Hepatocyte (in vitro differentiated cells): ENCODE data around the gene SLC9A4. TPM values are rescaled to one million over a fixed set of nuclear protein-coding genes. Genes with fewer than 3 reads are reported as not detected.

Source experiments
- DNase-seq: peaks from one replicate; pipeline ENCODE4 v3.0.0-alpha.2; 2016; ENCODE audit warnings: low spot score
- H2AFZ ChIP-seq: fragments of 200-600 bp; sonication (generic); 2 replicates; pipeline ENCODE4 v1.6.0; 2016; ENCODE audit warnings: antibody characterized with exemption, mild to moderate bottlenecking
- H3K27ac ChIP-seq: fragments of 200-600 bp; sonication (generic); 2 replicates; pipeline ENCODE4 v1.5.1; 2016; ENCODE audit warnings: mild to moderate bottlenecking
- H3K27me3 ChIP-seq: fragments of 200-600 bp; sonication (generic); 2 replicates; pipeline ENCODE4 v1.6.1; 2016
- H3K36me3 ChIP-seq: fragments of 200-600 bp; sonication (generic); replicated peaks from 2 replicates; pipeline ENCODE4 v1.5.1; 2016; ENCODE audit warnings: low read depth; ENCODE audit not compliant: insufficient read depth
- H3K4me1 ChIP-seq: fragments of 200-600 bp; sonication (generic); 2 replicates; pipeline ENCODE4 v1.5.1; 2016; ENCODE audit warnings: mild to moderate bottlenecking, moderate library complexity; ENCODE audit not compliant: insufficient read depth
- H3K4me2 ChIP-seq: fragments of 200-600 bp; sonication (generic); 2 replicates; pipeline ENCODE4 v1.6.0; 2016
- H3K4me3 ChIP-seq: fragments of 200-600 bp; sonication (generic); 2 replicates; pipeline ENCODE4 v1.5.1; 2016; ENCODE audit warnings: mild to moderate bottlenecking
- H3K79me2 ChIP-seq: fragments of 200-600 bp; sonication (generic); 2 replicates; pipeline ENCODE4 v1.6.0; 2017; ENCODE audit warnings: mild to moderate bottlenecking
- H3K9me2 ChIP-seq: fragments of 200-600 bp; sonication (generic); replicated peaks from 2 replicates; pipeline ENCODE4 v1.6.0; 2017; ENCODE audit warnings: mild to moderate bottlenecking; ENCODE audit not compliant: insufficient read depth
- H3K9me3 ChIP-seq: fragments of 200-600 bp; sonication (generic); 2 replicates; pipeline ENCODE4 v1.5.1; 2016; ENCODE audit warnings: low read depth, mild to moderate bottlenecking
- H4K20me1 ChIP-seq: fragments of 200-600 bp; sonication (generic); 2 replicates; pipeline ENCODE4 v1.6.0; 2016; ENCODE audit warnings: mild to moderate bottlenecking; ENCODE audit not compliant: insufficient read depth, poor library complexity, severe bottlenecking
- CTCF ChIP-seq: fragments of 200-600 bp; sonication (generic); IDR thresholded peaks from 2 replicates; pipeline ENCODE4 v1.5.1; 2016; ENCODE audit warnings: antibody characterized with exemption, mild to moderate bottlenecking; ENCODE audit not compliant: poor library complexity
- EZH2 ChIP-seq: fragments of 200-600 bp; sonication (generic); IDR thresholded peaks from 2 replicates; pipeline ENCODE4 v1.6.1; 2016; ENCODE audit warnings: antibody characterized with exemption, mild to moderate bottlenecking, borderline replicate concordance
- EZH2phosphoT487 ChIP-seq: fragments of 200-600 bp; sonication (generic); IDR thresholded peaks from one replicate; pipeline ENCODE4 v1.6.1; 2018; ENCODE audit warnings: antibody characterized with exemption, mild to moderate bottlenecking, low read depth, moderate library complexity; ENCODE audit not compliant: unreplicated experiment, severe bottlenecking
- WGBS: methylation state at CpG from one replicate; pipeline ENCODE4 v1.1.6; 2016; ENCODE audit warnings: low lambda C conversion rate; ENCODE audit errors: missing lambda C conversion rate; 5-methylcytosine and 5-hydroxymethylcytosine counted together
- polyA plus RNA-seq: library from polyadenylated mRNA; unstranded; fragments of >200 nt; fragmentation: Nextera tagmentation; extraction: Ambion mirVana; gene quantifications from 2 replicates; pipeline ENCODE4 v1.2.1, GENCODE V29; 2016
- total RNA-seq: library from RNA; depleted of rRNA; stranded (reverse); fragments of >200 nt; gene quantifications from 2 replicates; pipeline ENCODE4 v1.2.3, GENCODE V29; 2014

SLC9A4 gene
- total and polyA plus RNA-seq, 2 experiments from 2014 or later, result 0.80 to 1.6 TPM

GRCh38 chr2:102508863-102509262 is 35.8 kb downstream of the SLC9A4 start:
- Histone ChIP-seq H3K27ac (no peak overlapping the region), H4K20me1 (no peaks in the 10 kb centered on the region), H3K9me2 (no peaks in the 10 kb centered on the region), H3K9me3 (no peaks in the 10 kb centered on the region), H3K36me3 (no peaks in the 10 kb centered on the region), H3K79me2 (no peaks in the 10 kb centered on the region), H2AFZ (no peak overlapping the region), H3K4me3 (no peak overlapping the region), H3K4me2 (no peak overlapping the region), H3K4me1 (no peaks in the 10 kb centered on the region), H3K27me3 (no peaks in the 10 kb centered on the region)
- WGBS, result 71% methylated on average over 4 of the region's 4 CpGs
- TF ChIP-seq CTCF (no peak), EZH2 (no peak), EZH2phosphoT487 (no peak)
- no peak for DNase-seq

GRCh38 chr2:102509749-102510148 is 36.7 kb downstream of the SLC9A4 start:
- no peak for TF ChIP-seq EZH2
- no peak for TF ChIP-seq CTCF
- no peak for TF ChIP-seq EZH2phosphoT487
- no peak overlapping the region for H2AFZ ChIP-seq
- H3K9me2 ChIP-seq, result no peaks in the 10 kb centered on the region
- H3K4me1 ChIP-seq, result no peaks in the 10 kb centered on the region
- no peaks in the 10 kb centered on the region for H3K36me3 ChIP-seq
- H3K27me3 ChIP-seq, result no peaks in the 10 kb centered on the region
- H3K4me2 ChIP-seq, result no peak overlapping the region
- H3K9me3 ChIP-seq, result no peaks in the 10 kb centered on the region
- H4K20me1 ChIP-seq, result no peaks in the 10 kb centered on the region
- H3K4me3 ChIP-seq, result no peak overlapping the region
- 92% methylated on average over 2 of the region's 2 CpGs for WGBS
- H3K27ac ChIP-seq, result no peak overlapping the region
- no peak for DNase-seq
- no peaks in the 10 kb centered on the region for H3K79me2 ChIP-seq

- 80% methylated on average over 2 of the region's 2 CpGs for WGBS
- H3K27me3 ChIP-seq, result no peaks in the 10 kb centered on the region
- H3K4me2 ChIP-seq, result no peak overlapping the region
- no peak for DNase-seq
- H3K9me2 ChIP-seq, result no peaks in the 10 kb centered on the region
- no peaks in the 10 kb centered on the region for H3K9me3 ChIP-seq
- H4K20me1 ChIP-seq, result no peaks in the 10 kb centered on the region
- H2AFZ ChIP-seq, result no peak overlapping the region
- TF ChIP-seq CTCF (no peak), EZH2 (no peak), EZH2phosphoT487 (no peak)
- no peaks in the 10 kb centered on the region for H3K79me2 ChIP-seq
- H3K4me3 ChIP-seq, result no peak overlapping the region
- no peaks in the 10 kb centered on the region for H3K36me3 ChIP-seq
- H3K27ac ChIP-seq, result no peak overlapping the region
- H3K4me1 ChIP-seq, result no peaks in the 10 kb centered on the region
Observed at GRCh38 chr2:102510791-102511575, 38.0 kb downstream of the SLC9A4 start.

- DNase-seq, result no peak
- Histone ChIP-seq H3K27ac (no peak overlapping the region), H3K4me1 (no peaks in the 10 kb centered on the region), H3K36me3 (no peaks in the 10 kb centered on the region), H3K9me2 (no peaks in the 10 kb centered on the region), H3K79me2 (no peaks in the 10 kb centered on the region), H3K4me3 (no peak overlapping the region), H3K9me3 (no peaks in the 10 kb centered on the region), H4K20me1 (no peaks in the 10 kb centered on the region), H3K27me3 (no peaks in the 10 kb centered on the region), H3K4me2 (no peak overlapping the region), H2AFZ (no peak overlapping the region)
- TF ChIP-seq CTCF, result no peak
- no peak for TF ChIP-seq EZH2
- no peak for TF ChIP-seq EZH2phosphoT487
- WGBS, result 97% methylated on average over 4 of the region's 4 CpGs
Observed at GRCh38 chr2:102512161-102512560, 39.1 kb downstream of the SLC9A4 start.
